ENCODE data around the gene RANBP2. TPM values are rescaled to one million over a fixed set of nuclear protein-coding genes. Genes with fewer than 3 reads are reported as not detected.

The RANBP2 gene
- total and polyA plus RNA-seq, 10 of the 15 experiments (the other 5 are each of a cell fraction or from before 2014, with no cell fraction given): 9.0 to 81.7 (median 28.3) TPM

GRCh38 chr2:108786354-108787215 is 67.3 kb downstream of the RANBP2 start, which contains the start of gene CCDC138 (continued):
- no peak for TF ChIP-seq CUX1 (IDR thresholded peaks at IDR 0.05; ENCODE audit: insufficient replicate concordance, low read depth, low read length)
- TF ChIP-seq MTA3 (IDR thresholded peaks at IDR 0.05; ENCODE audit: borderline replicate concordance, low read length): peak; percentile 55; the same call in 1 of the 2 replicates
- peak; percentile 87 for TF ChIP-seq NKRF (conservative IDR thresholded peaks at IDR 0.05)
- no peak for TF ChIP-seq ZSCAN29 (IDR thresholded peaks at IDR 0.05)
- TF ChIP-seq NR2F1 (conservative IDR thresholded peaks at IDR 0.05): 0 out of 2 replicates have a peak, but pooled peaks have one; percentile 50
- TF ChIP-seq NFYB (IDR thresholded peaks at IDR 0.05; ENCODE audit: insufficient read depth, low read depth, low read length): no peak
- TF ChIP-seq RUNX3 (IDR thresholded peaks at IDR 0.05; ENCODE audit: low read length): peak; percentile 61
- TF ChIP-seq ZNF274 (IDR thresholded peaks at IDR 0.05; ENCODE audit: insufficient read depth, insufficient read length): no peak
- TF ChIP-seq ZNF687 (IDR thresholded peaks at IDR 0.05): peak; percentile 80
- peak; percentile 77 for TF ChIP-seq PKNOX1 (IDR thresholded peaks at IDR 0.05)
- peak; percentile 80 for TF ChIP-seq MAX (IDR thresholded peaks at IDR 0.05; ENCODE audit: low read depth, low read length)
- no peak for TF ChIP-seq NRF1 (conservative IDR thresholded peaks at IDR 0.05; ENCODE audit: low read depth, low read length)

Data from GM12878 (cell line).